Testis (tissue), 2 donors: Measurements from ENCODE around the gene ADSL.

Experiments
- CTCF ChIP-seq, 3 experiments: fragments of 450-650 bp in 2 of 3; fragments of 200-600 bp in 1 of 3; sonication (generic) in 1 of 3; IDR thresholded peaks; one replicate each; pipeline ENCODE4 v1.5.1; 2016 to 2019; ENCODE audit warnings: antibody characterized with exemption in 3 of 3, mild to moderate bottlenecking in 2 of 3, moderate library complexity in 1 of 3
- POLR2A ChIP-seq: fragments of 450-650 bp; IDR thresholded peaks from one replicate; pipeline ENCODE4 v1.6.1; 2017; ENCODE audit warnings: antibody characterized with exemption, mild to moderate bottlenecking, moderate library complexity

DNA sequence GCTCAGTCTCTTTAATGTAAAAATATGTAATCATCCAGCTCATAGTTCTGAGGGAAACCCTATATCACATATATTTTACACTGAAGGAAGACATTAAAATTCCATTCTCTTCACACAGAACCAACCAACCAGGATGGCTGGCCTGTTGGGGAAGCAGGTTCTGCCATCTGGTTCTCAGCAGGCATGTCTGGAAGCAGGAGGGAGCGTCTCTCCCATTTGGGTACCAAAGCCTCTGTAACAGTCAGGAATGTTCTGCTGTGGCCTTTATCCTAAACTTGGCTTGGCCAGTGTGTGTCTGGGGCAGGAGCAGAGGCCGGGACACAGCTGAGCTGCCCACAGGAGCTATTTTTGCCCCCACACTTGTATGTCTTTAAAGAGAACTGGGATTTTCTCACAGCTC lies 53.3 kb downstream of the ADSL start:
- no peak for TF ChIP-seq CTCF (IDR thresholded peaks at IDR 0.05)
- no peak for TF ChIP-seq POLR2A
